CD4-positive, alpha-beta T cell treated with Interleukin-15 for 1 hour (primary cell): ENCODE measurements around the gene CHST4.
"Not testable (repeated sequence)": the region's sequence is repeated elsewhere in the genome, so short reads cannot be mapped to it uniquely, and the experiment has no call there.

Experiments used
- DNase-seq: peaks from one replicate; pipeline ENCODE4 v3.0.0-alpha.2; 2020

CHST4 gene

GRCh38 chr16:71524566-71525553 is 1.4 kb upstream of the CHST4 start:
- DNase-seq = no peak

- no peak for DNase-seq
Measured at GRCh38 chr16:71528257-71528656, 2.0 kb downstream of the CHST4 start.

- no peak for DNase-seq
Measured at GRCh38 chr16:71528863-71529262, 2.6 kb downstream of the CHST4 start.

GRCh38 chr16:71532366-71532765 is 6.1 kb downstream of the CHST4 start:
- DNase-seq = no peak

- no peak for DNase-seq
Measured at GRCh38 chr16:71536752-71537499, 10.7 kb downstream of the CHST4 start.

- no peak for DNase-seq
Measured at GRCh38 chr16:71537643-71538042, 11.4 kb downstream of the CHST4 start.

- DNase-seq = peak; percentile 40
Measured at GRCh38 chr16:71542377-71542776, 16.2 kb downstream of the CHST4 start.

- DNase-seq = no peak
Measured at GRCh38 chr16:71547168-71547567, 20.9 kb downstream of the CHST4 start.

- DNase-seq = no peak
Measured at GRCh38 chr16:71552698-71553503, 26.7 kb downstream of the CHST4 start.

GRCh38 chr16:71555230-71555891 is 29.1 kb downstream of the CHST4 start:
- DNase-seq = no peak

- no peak for DNase-seq
Measured at GRCh38 chr16:71557299-71557698, 31.1 kb downstream of the CHST4 start.

- no peak for DNase-seq
Measured at GRCh38 chr16:71557954-71558582, 31.8 kb downstream of the CHST4 start.

- no peak for DNase-seq
Measured at GRCh38 chr16:71559855-71560254, 33.6 kb downstream of the CHST4 start.

GRCh38 chr16:71561886-71562285 is 35.7 kb downstream of the CHST4 start:
- DNase-seq = not testable (repeated sequence)

- no peak for DNase-seq
Measured at GRCh38 chr16:71562552-71562951, 36.3 kb downstream of the CHST4 start.

GRCh38 chr16:71564335-71564967 is 38.2 kb downstream of the CHST4 start:
- DNase-seq = no peak

GRCh38 chr16:71565812-71566700 is 39.8 kb downstream of the CHST4 start:
- DNase-seq = no peak

- no peak for DNase-seq
Measured at GRCh38 chr16:71567931-71568330, 41.7 kb downstream of the CHST4 start.

GRCh38 chr16:71568551-71568950 is 42.3 kb downstream of the CHST4 start:
- DNase-seq = no peak

- DNase-seq = no peak
Measured at GRCh38 chr16:71569621-71570020, 43.4 kb downstream of the CHST4 start.
